GM21825 (cell line): ENCODE data around the gene COA8.
"Not testable (repeated sequence)": the region's sequence is repeated elsewhere in the genome, so short reads cannot be mapped to it uniquely, and the experiment has no call there.

Experiments used
- ATAC-seq: cut with Tn5 transposase; IDR thresholded peaks from one replicate; pipeline ENCODE4 v1.9.1; 2021; ENCODE audit warnings: mild to moderate bottlenecking, moderate library complexity; ENCODE audit not compliant: unreplicated experiment

COA8 gene

DNA sequence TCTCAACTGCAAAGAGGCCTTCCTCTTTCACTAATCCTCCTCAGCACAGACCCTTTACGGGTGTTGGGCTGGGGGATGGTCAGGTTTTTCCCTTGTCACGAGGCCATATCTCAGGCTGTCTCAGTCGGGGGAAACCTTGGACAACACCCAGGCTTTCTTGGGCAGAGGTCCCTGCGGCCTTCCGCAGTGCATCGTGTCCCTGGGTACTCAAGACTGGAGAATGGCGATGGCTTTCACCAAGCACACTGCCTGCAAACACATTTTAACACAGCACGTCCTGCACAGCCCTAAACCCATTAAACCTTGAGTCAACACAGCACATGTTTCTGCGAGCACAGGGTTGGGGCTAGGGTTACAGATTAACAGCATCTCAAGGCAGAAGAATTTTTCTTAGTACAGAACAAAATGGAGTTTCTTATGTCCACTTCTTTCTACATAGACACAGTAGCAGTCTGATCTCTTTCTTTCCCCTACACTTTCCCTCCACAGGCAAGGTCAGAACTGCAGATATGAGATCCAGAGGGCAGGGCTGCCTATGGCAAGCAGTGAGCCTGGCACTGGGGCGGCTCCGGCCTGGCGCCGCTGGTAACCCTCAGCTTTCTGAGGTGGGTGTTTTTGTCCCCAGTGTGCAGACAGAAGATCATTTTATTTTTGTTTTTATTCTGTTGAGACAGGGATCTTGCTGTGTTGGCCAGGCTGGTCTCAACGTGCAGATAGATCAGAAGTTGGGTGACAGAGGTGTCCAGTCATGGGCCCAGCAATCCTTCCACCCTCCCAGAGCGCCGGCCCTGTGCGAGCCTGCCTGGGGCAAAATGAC lies 37.1 kb upstream of the COA8 start:
- not testable (repeated sequence) for ATAC-seq

DNA sequence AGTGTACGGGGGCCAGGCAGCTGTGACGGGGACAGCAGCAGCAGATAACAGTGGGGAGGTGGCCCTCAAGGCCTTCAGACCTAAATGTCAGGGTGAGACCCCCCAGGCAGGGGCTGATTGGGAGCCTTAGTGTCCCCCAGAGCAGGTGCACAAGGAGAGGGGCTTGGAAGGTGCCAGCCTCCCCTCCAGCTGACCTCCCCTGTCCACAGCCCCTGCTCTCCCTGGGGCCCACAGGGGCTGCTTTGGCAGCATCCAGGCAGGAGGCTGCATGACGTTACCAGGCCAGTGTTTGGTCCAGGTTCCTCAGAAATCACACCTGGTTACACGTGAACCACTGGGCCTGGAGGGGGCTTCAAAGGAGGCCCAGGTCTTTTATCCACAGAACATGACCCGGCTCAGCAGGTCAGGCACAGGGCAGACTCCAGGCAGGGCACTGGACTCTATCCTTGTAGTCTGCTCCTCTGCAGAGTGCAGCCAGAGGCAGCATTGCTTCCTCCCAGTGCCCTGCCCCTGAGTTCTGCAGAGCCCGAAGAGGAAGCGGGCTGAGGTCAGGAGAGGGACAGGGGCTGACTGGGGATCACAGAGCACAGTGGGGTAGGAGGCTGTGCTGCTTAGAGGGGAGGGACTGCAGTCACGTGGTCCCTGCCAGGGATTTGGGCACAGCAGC lies 36.4 kb upstream of the COA8 start:
- ATAC-seq, result no peak

DNA sequence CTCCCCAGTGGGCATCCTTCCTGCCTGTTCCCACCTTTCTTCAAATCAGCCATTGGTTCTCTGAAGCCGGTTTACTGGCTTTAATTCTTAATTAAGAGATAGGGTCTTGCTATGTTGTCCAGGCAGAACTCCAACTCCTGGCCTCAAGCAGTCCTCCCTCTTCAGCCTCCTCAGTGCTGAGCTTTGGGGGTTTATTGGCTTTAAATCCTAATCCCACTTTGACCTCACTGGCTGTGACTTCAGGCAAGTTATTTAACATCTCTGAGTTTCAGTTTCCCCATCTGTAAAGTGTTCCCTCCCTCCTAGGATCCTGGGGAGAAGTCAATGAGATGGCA lies 35.9 kb upstream of the COA8 start:
- ATAC-seq, result no peak

DNA sequence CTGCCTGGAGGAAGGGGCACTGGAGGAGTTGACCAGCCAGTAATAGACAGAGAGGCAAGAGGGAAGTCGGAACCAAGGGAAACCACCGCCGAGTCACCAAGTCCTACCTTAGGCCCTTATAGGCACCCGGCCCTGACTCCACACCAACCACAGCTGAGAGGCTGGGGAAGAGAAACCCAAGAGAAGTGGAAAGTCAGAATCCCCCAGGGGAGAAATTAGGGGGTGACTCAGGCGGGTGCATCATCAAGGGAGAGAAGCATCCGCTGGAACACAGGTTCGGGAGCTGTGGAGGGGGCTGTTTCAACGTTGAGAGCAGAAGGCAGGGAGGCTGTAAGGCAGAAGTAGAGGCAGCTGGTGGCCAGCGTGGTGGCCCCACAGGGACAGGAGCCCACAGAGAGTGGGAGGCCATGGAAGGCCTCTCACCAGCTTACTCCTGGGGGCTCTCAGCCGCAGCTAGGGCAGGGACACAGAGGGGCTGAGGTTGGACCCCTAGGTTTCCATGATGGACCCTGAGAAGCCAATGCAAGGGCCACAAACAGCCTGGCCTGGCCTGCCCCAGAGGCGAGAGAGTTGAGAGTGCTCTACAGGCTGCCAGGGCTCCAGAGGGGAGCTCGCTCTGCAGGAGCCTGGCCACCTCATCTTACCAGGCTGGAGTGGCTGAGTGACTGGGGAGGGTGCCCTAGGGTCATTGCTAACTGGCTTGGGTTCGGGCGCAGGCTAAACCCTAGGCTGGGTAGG lies 35.2 kb upstream of the COA8 start:
- ATAC-seq, result peak; percentile 46

DNA sequence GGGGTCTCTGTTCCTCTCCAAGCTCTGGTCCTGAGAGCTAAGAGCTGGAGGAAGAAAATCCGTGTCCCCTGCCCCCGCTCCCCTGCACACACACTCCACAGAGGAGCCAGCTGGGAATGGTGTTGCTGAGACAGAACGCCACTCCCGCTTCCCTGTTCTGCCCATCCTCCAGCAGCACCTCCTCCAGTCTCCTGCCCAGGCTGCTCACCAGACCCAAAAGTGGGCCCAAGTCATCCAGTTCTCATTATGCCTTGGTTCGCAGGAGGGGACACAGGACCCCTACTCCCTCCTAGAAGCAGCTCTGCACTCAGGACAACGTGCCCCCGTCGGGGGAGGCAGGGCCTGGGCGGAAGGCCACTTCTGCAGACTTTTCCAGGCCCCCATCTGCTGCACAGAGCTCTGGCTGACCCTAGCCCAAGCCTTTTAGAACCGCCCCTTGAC lies 34.6 kb upstream of the COA8 start:
- ATAC-seq, result no peak

DNA sequence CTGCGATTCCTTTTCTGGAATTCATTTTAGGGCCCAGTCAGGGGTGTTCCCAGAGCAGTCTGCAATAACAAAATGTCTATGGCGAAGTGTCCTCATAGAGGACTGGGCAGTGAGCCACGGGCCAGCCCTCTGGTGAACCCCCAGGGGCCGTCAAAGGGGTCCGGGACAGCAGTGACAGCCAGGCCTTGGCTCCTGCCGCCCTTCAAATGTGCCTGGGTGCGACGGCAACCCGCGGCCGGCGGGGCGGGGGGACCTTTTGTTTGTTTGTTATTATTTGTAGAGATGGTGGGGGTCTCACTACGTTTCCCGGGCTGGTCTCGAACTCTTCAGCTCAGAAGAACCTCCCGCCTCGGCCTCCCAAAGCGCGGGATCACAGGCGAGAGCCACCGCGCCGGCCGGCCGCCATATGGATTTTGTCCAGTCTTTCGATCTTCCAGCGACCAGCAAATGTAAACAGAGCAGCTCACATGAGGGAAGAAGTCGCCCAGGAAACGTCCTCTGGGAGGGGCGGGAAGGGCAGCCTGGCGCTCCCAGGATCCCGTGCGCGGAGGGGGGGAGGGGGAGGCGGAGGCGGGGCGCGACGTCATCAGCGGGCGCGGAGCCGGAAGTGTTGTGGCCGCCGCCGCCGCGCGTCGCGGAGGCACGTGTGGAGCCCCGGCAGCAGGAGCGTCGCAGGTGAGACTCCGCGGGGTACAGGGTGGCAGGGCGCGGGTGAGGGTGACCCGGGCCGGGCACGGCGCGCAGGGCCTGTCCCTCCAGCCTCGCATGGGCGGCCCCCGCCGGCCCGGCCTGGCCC lies 34.0 kb upstream of the COA8 start, which contains the start of gene TRMT61A:
Gene TRMT61A (plus strand): TSS at position 610 of the 796 bp plus-strand sequence. CDS start 783 bp downstream, outside the sequence.
- no peak for ATAC-seq

DNA sequence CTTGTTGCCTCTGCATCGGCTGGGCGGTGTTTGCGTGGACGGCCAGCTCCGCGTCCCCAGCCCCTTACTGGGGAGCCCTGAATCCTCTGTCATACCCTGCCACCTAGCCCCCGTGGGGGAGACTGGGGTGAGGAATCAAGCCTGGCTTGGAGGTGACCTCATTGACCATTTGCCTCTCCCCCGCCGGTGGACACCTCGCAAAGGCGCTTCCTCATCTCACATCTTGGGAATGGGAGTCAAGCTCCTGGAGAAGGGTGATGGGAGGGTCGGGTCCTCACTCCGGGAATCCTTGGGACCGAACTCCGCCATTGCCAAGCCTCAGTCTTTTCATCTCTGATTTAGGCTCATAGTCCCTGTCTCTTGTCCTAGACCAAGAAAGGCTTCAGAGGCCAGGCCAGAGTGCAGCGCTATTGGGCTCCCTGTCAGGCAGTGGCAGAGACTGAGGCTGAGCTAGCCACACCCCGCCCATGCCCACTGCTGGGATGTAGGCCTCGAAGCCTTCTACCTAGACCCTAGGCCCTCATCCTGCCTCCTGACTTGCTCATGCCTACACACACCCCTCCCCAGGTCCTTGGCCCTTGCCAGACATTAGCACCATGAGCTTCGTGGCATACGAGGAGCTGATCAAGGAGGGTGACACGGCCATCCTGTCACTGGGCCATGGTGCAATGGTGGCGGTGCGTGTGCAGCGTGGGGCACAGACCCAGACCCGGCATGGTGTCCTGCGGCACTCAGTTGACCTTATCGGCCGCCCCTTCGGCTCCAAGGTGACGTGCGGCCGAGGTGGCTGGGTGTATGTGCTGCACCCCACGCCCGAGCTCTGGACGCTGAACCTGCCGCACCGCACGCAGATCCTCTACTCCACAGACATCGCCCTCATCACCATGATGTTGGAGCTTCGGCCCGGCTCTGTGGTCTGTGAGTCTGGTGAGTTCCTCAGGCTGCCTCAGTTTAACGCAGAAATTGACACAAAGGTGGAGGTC lies 33.1 kb upstream of the COA8 start:
- ATAC-seq, result no peak

DNA sequence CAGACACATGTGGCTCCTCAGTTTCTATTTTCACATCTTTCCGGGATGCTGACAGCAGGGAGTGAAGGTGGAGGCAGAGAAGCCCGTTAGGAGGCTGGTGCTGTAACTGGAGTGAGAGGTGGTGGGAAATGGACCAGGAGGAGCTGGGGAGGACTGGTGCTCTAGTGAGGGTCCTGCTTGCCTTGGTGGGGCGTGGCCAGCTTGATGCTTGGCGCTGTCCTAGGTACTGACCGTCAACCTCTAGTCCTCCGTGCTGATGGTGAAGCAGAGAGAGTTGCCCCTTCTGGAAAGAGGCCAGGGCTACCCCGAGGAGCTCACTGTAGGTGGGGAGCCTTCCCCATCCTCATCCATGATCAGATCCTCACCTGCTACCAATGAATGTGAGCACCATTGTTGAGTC lies 32.4 kb upstream of the COA8 start:
- ATAC-seq, result no peak

DNA sequence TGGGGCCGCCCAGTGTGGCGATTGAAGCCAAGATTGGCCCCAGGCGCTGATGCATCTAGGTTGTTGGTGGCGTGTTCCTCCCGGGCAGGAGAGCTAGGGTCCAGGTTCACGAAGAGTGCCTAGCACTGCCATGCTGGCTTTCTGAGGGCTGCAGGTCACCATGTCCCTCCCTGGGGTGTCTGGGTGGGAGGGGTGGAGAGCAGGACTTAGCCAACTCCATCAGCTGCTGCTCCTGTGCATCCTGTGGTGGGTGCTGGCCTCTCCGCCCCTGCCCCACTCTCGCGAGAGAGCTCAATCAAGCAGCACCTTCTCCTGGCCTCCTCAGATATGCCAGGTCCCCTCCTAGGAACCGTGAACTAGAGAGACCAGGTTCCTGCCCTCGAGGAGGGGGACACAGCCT lies 31.9 kb upstream of the COA8 start:
- ATAC-seq, result no peak

DNA sequence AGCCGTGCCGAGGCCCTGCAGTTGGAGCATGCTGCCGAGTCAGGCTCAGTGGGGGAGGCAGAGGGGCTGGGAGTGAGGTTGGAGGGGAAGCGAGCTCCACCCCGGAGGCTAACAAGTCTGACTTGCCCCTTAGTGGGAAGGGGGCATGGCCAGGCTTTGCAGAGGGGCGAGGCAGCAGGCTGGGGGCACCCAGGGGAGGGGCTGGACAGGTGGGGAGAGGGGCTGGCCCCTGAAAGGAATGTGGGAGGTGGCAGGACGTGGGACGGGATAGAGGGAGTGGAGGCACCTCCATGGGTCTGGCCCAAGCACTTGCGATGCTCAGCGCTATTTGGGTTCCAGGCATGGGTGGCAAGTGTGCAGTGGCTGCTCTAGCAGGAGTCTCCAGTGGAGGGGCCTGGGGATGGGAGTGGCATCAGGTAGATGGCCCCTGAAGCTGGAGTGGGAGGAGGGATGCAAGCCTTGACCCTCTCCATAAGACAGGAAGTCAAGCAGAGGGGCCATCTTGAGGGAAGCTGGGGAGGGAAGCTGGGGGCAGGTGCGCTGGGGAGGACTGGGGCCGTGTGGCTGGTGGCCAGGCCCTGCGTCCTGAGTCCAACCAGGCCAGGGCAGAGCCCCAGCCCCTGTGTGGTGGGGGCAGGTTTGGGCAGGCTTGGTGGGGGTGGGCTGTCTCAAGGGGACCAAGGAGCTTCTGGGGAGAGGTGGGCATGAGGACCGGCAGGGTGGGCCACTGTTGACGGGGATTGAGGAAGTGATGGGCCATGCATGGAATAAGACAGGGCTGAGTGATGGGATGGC lies 31.1 kb upstream of the COA8 start:
- ATAC-seq, result no peak

DNA sequence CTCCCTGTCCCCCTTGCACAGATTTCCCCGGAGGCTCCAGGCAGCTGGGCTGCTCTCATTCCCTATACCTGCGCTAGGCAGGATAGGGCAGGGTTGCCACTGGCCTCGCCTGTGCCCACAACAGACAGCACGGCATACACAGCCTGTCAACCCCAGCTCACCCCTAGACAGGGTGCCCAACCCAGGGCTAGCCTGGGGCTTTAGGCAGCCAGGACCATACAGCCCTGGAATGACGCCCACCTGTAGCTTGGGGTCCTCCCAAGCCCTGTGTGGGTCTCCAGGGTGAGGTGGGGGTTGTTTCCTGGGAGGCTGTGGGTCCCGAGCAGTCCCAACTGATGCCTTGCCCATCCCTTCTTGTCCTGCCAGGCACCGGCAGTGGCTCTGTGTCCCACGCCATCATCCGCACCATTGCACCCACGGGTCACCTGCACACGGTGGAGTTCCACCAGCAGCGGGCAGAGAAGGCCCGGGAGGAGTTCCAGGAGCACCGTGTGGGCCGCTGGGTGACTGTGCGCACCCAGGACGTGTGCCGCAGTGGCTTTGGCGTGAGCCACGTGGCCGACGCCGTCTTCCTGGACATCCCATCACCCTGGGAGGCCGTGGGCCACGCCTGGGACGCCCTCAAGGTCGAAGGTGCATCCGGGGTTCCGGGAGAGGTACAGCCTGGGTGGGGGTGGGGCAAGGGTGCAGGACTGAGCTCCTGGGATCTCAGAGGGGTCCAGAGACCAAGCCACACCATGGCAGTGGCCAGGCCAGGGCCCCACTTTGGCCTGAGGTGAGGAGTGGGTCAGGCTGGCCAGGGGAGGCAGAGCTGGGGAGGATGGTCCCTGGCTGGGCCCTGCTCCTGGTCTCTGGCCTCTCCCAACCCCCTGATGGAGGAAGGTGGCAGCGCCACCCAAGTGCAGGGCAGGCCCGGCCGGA lies 30.3 kb upstream of the COA8 start:
- no peak for ATAC-seq

DNA sequence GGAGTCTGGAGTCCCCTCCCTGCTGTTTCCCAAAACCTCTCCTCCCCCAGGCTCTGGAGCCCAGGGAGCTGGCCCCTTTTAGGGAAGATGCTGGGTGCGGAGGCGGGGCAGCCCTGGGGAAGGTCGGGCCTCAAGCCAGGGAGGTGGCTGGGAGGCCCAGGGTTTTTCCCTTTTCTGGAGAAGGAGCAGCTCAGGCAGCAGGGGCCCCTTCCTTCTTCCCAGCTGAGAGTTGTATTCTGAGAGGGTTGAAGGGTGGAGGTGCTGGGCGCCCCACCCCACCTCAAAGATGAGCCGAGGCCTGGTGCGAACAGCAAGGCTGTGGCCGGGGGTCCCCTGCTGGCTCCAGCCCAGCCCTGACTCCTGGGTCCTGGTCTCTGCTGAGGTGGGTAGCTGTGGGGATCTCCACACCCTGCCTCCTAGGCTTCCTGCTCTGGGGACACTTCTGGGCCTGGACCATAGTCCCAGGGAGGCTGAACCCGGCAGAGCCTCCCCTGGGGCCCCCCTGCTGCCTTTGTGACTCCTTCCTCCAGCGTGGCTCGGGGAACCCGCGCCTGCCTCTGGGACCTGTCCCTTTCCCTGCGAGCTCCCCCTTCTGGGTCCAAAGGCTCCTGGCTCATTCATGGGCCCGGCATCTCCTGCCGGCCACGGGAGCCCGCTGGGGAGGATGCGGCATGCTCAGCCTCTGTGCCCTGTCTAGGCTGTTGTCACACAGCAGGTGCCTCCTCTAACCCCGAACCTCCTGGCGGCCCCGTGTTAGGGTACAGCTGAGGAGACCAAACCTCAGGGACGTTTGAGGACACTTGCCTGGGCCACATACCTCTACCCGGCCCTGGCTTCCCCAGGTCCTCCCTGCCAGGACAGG lies 29.4 kb upstream of the COA8 start:
- no peak for ATAC-seq

DNA sequence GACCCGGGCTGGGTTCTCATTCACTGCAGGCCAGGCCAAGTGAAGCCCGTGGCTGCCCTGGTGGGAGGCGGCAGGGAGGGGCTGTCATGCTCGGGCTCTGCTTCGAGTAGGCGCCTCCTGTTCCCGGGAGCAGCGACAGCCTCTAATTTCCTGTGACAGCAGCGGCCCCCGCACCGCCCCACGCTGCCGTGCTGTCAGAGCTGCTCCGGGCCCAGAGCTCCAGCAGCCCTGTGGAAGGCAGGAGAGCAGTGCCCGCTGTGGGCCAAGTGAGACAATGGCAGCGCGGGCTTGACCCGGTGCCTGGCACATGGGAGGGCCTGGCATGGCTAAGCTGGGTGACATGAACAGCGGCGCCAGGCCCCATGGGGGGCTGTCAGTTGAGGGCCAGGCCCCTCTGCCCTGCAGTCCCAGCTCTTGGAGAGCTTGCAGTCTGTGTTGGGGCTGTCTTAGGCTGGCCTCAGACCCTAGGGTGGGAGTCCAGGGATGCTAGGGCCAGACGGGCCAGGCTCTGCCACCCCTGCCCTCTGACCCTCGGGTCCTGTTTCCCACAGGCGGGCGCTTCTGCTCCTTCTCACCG lies 28.7 kb upstream of the COA8 start:
- ATAC-seq, result no peak

DNA sequence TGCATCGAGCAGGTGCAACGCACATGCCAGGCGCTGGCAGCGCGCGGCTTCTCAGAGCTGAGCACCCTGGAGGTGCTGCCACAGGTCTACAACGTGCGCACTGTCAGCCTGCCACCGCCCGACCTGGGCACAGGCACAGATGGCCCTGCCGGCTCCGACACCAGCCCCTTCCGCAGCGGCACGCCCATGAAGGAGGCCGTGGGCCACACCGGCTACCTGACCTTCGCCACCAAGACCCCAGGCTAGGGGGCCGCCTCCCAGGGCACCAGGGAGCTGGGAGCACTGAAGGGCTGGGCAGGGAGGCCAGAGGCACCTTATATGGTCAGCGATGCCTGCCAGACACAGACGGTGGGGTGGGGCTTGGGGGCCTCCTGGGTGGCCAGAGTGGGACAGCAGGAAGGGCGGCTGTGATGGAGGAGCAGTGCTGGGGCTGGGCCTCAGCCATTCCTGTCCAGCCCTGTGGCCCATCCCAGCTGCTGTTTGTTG lies 28.1 kb upstream of the COA8 start:
- ATAC-seq, result no peak

DNA sequence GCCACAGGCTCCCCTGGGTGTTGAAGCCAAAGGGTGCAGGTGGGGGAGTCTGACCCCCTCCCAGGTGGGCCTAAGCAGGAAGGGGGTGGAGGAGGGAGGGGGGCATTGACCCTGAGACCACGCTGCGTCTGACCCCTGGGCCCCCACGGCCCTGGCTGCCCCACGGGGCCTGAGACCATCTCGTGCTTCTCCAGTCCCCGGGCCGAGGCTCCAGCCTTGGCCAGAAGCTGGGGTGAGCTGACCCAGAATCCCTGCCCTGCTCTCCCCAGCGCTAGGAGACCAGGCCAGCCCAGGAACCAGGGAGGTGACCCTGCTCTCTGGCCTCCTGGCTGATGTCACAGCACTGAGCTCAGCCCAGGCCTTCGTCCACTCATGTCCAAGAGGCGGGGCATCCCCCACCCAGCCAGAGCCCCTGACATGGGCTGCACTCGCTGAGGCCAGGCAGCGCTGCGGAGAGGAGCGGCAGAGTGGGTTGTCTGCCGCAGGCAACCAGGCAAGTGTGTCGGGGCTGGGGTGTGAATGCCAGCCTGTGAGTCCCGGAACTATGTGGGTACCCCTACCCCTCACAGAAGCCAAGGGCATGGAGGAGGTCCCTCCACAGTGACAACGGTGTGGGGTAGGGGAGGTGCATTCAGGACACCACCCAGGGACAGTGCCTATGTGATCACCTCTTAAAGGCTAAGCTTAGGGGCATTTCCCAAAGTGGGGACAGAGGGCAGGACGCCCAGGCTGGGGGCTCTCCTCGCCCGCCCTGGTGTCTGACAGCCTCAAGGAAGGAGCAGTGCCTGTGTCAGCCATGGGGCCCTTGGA lies 27.5 kb upstream of the COA8 start:
- no peak for ATAC-seq
